ENCODE data around the gene TUT1.
"Not testable (repeated sequence)": the region's sequence is repeated elsewhere in the genome, so short reads cannot be mapped to it uniquely, and the experiment has no call there.

TUT1 gene
- total RNA-seq, result 2.5 to 8.8 reads per million in 2 donors

DNA sequence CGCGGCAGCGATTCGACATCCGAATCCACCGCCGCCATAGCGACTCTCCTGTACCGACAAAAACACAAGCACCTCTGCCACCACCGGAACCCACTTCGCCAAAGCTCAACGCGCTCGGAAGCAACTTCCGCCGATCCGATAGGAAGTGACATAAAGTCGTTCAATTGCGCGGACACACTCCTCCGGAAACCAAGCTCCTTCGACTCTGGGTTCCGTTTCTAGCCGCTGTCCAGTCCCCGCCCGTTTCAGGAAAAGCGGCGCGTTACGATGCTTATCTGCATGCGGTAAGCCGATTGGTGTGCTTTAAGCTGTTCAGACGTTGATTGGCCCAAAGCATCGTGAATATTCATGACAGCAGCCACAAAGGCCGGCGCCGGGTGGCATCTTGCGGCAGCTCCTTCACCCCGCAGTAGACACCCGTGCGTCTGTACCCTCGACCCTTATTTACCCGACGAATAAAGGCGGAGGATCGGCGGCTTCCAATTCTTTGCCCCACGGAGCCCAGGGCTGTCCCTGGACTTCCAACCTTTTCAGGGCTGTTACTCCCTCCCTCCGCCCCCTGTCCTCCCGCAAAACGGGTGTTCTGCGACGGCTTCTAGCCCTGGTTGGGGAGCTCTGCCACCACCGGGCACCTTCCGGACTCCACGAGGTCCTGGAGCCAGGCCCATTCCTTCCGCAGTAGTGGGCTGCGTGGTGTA, at the start of gene TUT1:
Gene TUT1 (minus strand): TSS at position 76 of the 698 bp plus-strand sequence. CDS start 38 bp downstream, at position 38.
- peak; percentile 79 to 100 (median 93) for DNase-seq

- DNase-seq, result no peak
Observed at GRCh38 chr11:62632492-62632891, 41.2 kb upstream of the TUT1 start.

DNA sequence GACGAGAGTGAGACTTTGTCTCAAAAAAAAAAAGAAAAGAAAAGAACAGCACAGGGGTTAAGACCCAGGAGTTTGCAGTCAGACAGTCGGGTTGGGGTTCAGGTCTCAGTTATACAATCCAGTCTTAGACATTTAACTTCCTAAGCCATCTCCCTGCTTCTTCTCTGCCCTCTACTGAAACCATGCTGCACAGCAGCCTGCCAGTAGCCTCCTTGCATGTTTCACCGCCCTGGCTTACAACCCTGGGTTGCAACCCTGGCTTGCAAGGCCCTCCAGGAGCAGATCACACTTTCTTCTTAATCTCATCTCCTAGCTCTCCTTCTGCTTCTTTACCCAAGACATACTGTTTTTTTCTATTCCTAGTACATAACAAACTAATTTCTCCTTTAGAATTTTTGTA, 36.4 kb upstream of the TUT1 start:
- peak in 1 of 5 experiments; percentile 20 for DNase-seq

DNA sequence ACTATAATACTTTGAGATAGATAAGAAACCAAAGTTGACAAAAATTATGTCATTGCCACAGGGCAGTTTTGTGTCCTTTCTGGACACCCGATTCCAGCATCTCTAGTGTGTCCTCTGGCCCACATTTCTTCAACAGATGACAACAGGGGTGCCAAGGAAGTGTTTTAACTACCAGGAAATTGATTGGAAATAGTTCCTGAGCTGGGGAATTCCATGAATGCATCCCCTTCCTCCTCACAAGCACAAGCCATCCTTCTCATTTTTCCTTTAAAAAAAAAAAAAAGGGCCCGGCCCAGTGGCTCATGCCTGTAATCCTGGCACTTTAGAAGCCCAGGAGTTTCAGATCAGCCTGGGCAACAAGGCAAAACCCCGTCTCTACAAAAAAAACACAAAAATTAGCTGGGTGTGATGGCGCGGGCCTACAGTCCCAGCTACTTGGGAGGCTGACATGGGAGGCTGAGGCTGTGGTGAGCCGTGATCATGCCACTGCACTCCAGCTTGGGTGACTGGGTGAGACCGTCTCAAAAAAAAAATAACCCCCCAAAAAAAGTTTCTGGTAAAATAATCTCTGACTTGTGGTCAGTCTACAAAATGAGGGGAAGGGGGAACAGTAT, 31.3 kb upstream of the TUT1 start:
- DNase-seq, result no peak

GRCh38 chr11:62621567-62622470, 30.5 kb upstream of the TUT1 start, which contains the start of gene B3GAT3:
TSS of gene B3GAT3 (minus strand) at chr11:62621986. CDS start at chr11:62621947, 39 bp downstream.
- peak; percentile 89 to 98 (median 97) for DNase-seq

- DNase-seq, result no peak
Observed at GRCh38 chr11:62621027-62621566, 29.8 kb upstream of the TUT1 start.

DNA sequence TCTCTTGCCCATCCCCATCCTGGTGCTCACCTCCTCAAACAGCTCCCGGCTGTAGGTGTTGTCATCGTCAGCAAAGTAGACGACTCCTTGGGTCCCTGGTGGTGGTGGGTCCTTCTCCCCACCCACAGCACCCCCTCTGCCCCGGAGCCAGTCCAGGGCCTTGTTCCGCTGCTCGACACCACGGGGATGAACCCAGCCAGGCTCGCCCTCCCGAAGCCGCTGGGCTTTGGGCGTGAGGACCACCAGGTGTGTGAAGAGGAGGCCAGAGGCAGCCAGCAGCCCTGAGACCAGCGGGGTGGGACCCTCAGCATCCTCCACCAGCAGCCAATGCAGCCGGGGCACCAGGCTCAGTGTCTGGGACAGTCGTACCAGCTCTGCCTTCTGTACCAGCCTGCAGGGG, 25.6 kb upstream of the TUT1 start:
- not testable (repeated sequence) for DNase-seq

DNA sequence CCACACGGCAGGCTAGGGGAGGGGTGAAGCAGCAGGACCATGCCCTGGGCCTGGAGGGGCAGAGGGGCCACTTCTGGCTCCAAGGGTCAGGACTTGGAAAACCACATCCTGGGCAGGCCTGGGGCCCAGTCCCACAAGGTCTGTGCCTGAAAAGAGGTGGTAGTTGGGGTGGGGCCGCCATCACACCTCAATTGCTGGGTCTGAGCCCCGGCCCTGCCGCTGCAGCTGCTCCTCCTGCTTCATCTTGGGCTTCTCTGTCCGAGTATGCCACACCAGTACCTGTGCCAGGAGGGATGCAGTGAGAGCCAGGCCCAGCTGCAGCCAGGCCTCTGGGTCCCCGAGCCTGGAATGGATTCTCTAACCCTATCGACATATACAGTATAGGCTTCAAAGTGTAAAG, 24.2 kb upstream of the TUT1 start:
- no peak for DNase-seq

GRCh38 chr11:62614275-62614674, 23.0 kb upstream of the TUT1 start:
- no peak for DNase-seq

DNA sequence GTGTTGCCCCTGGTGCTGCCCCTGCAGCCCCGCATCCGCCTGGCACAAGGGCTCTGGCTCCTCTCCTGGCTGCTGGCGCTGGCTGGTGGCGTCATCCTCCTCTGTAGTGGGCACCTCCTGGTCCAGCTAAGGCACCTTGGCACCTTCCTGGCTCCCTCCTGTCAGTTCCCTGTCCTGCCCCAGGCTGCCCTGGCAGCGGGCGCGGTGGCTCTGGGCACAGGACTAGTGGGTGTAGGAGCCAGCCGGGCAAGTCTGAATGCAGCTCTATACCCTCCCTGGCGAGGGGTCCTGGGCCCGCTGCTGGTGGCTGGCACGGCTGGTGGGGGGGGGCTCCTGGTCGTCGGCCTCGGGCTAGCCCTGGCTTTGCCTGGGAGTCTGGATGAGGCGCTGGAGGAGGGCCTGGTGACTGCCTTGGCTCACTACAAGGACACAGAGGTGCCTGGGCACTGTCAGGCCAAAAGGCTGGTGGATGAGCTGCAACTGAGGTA, 22.0 kb upstream of the TUT1 start:
- no peak for DNase-seq

DNA sequence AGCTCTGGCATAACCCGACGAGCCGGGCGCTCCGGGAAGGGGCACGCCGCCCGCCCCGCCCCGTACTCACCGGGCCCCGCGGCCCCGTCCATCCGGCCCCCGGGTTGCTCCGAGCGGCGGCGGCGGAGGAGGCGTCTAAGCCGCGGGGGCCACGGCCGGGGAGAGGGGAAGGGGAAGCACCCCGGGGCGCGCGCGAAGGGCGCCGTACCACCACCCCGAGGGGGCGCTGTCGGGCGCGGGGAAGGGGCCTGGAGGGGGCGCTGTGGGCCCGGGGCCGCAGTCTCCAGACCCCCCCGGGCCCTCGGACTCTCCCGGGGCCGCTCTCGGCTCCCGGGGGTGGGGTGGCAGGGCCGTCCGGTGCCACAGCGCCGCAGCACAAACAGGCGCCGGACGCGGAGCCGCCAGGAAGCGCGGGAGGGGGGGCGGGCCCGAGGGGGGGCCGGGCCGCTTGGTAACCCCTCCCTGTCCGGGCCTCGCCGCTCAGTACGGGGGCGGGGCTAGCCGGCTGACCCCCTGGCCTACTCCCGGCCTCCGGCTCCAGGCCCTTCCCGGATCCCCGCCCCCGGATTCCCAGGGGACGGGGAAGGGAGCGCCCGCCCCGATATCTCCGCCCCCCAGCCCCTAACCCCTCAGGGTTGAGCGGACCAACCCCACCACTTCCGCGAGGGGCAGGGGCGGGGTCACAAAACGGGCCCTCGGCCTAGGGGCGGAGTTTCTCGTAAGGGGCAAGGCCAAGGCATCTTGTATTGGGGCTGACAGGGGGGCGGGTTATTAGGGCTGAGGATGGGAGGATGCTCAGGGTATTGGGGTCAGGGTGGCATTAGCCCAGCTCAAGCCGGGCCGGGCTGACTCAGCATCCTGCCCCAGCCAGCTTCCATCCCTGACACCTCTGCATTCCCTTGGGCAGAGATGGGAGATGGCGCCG, 21.3 kb upstream of the TUT1 start, which contains the start of the genes EML3 and ROM1:
Gene EML3 (minus strand): TSS at position 410 of the 925 bp plus-strand sequence. CDS start 318 bp downstream, at position 92.
Gene ROM1 (plus strand): TSS at position 892 of the 925 bp plus-strand sequence. CDS start 25 bp downstream, at position 917.
- peak; percentile 72 to 93 (median 82) for DNase-seq

- peak in 2 of 5 experiments; percentile 30 to 74 for DNase-seq
Observed at GRCh38 chr11:62611705-62612365, 20.5 kb upstream of the TUT1 start.

DNA sequence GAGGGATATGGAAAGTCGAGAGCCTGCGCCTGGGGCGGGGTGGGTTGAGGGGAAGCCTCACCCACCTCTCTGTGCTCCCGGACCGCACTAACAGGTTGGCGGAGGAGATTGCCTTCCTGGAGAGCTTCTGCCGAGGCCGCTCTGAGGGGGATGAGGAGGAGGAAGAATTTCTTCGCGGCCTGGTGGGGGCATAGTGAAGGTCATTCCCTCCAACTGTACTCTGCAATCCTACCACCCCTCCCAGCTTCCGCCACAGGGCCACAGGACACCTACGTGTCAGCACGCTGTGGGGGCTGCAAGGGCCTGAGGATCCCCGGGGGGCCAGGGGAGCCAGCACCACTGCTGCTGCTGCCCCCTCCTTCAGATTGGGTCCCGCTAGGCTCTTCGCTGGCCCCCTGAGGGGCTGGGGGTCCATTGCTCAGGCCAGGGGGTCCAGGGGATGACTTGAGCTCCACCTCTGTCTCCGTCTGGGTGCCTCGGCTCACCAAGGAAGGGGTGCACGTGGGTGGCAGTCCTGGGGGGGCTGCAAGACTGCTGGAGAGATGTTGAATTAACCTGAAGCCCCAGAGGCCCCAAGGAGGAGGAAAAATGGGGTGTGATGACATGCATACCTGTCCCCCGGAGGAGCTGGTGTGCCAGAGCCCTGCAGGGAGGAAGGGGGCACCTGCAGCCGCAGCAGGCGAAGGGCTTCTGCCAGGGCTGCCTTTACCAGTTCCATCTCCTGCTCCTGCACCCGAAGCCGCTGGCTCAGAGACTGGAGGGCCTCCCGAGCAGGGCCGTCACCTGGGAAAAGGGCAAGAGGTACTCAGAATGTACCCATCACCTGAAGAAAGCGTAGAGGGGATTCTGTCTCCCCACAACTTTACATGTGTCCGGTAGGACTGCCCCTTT, 19.7 kb upstream of the TUT1 start:
- DNase-seq, result no peak

DNA sequence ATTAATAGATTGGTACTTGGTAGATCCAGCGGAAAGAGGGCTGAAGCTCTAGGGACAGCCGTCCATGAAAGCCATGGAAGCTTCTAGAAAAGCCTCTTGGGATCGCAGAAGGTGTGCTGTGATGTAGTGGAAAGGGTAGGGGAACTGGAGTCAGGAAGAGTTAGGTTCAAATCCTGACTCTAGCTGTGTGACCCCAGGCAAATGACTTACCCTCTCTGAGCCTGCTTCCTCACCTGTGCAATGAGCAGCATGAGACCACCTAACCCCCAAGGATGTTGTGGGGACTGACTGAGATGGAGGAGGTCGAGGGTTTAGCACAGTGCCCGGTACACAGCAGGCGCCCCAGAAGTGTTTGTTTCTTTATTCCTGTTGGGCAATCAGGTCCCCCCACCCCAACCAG, 19.1 kb upstream of the TUT1 start:
- DNase-seq, result no peak

GRCh38 chr11:62608776-62609175, 17.5 kb upstream of the TUT1 start:
- no peak for DNase-seq

GRCh38 chr11:62607714-62608113, 16.4 kb upstream of the TUT1 start:
- DNase-seq, result no peak

DNA sequence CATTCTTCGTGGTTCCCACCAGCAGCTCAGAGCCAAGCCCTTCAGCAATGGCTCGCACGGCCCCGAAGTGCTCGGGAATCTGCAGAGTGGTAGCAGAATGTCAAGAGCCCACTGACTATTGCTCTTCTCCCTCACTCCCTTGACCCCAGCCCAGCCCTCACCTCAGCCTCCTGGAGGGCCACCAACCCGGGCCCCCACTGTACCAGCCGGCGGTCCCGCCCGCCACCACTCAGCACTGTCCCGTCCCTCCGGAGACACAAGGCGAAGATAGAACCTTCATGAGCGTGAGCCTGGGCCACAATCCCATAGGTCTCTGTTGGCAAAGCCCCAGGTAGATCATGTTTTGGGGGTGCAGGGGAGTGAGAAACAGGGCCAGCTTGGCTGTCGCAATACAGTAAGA, 14.6 kb upstream of the TUT1 start:
- no peak for DNase-seq

DNA sequence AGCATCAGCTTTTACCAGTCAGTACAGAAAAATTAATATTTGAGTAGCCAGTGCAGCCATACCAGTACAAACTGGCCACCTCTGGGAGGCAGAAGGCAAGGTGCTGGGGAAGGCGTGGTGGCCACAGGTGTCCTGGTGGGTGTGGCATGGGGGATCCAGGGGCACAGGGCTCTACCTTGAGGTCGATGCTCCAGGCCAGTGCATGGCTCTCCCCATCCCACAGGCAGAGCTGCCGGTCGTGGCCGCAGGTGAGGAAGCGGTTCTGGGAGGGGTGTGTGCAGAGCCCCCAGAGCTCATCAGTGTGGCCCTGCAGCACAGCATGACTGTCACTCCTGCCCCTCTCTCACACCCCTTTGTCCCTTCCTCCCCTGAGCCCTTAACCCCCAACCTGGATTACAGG, 14.1 kb upstream of the TUT1 start:
- DNase-seq, result no peak

DNA sequence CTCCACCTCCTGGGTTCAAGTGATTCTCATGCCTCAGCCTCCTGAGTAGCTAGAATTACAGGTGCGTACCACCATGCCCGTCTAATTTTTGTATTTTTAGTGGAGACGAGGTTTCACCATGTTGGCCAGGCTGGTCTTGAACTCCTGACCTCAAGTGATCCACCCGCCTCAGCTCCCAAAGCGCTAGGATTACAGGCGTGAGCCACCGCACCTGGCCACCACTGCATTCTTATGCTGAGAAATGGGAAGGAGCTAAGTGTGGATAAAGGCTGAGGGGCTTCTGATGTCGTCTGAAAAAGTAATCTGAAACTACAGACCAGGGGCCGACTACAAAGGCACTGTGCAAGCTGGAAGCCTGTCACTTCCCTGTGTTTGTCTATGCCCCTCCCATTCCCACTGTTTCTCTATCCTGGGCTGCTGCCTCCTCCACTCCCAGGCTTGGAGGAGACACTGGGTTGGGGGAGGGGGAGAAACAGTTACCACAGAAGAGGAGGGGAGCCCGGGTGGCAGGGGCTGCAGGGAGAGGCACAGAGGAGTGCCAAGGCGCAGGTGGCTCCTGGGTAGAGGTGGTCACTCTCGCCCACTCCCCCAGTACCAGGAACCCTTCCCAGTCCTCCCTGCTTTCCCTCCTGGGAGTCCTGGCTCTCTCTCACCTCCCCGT, 13.3 kb upstream of the TUT1 start:
- DNase-seq, result no peak

All from T-helper 2 cell (primary cell).